Thyroid gland (tissue), 4 donors: ENCODE results near the gene COL6A2. TPM values are rescaled to one million over a fixed set of nuclear protein-coding genes. Genes with fewer than 3 reads are reported as not detected.

Experiments
- DNase-seq, 2 donors: peaks; one replicate each; pipeline ENCODE4 v3.0.0-alpha.2; 2019
- H3K27ac ChIP-seq, 3 donors: fragments of 200-600 bp; sonication (generic); 1 replicate in 2 of 3; 2 replicates in 1 of 3; pipeline ENCODE4 v1.5.1; 2016 to 2019; ENCODE audit warnings: mild to moderate bottlenecking in 1 of 3, moderate library complexity in 1 of 3
- H3K27me3 ChIP-seq: fragments of 200-600 bp; sonication (generic); one replicate; pipeline ENCODE4 v1.5.1; 2019
- H3K36me3 ChIP-seq, 2 donors: fragments of 200-600 bp; sonication (generic); one replicate each; pipeline ENCODE4 v1.5.1; 2016 to 2019
- H3K4me1 ChIP-seq, 2 donors: fragments of 200-600 bp; sonication (generic); one replicate each; pipeline ENCODE4 v1.5.1; 2017 to 2019
- H3K4me3 ChIP-seq, 3 donors: fragments of 200-600 bp; sonication (generic); replicated peaks in 1 of 3; 1 replicate in 2 of 3; 2 replicates in 1 of 3; pipeline ENCODE4 v1.5.1; 2016; ENCODE audit warnings: mild to moderate bottlenecking in 1 of 3
- H3K9me3 ChIP-seq: fragments of 200-600 bp; sonication (generic); one replicate; pipeline ENCODE4 v1.5.1; 2017
- CTCF ChIP-seq, 6 experiments: fragments of 200-600 bp in 3 of 6; fragments of 450-650 bp in 3 of 6; sonication (generic) in 3 of 6; IDR thresholded peaks; one replicate each; pipeline ENCODE4 v1.5.1; 2016 to 2019; ENCODE audit warnings: antibody characterized with exemption in 6 of 6, mild to moderate bottlenecking in 2 of 6, inconsistent platforms in 1 of 6, moderate library complexity in 1 of 6
- POLR2A ChIP-seq, 2 donors: fragments of 450-650 bp; IDR thresholded peaks; one replicate each; pipeline ENCODE4 v1.6.1; 2017; ENCODE audit warnings: antibody characterized with exemption in 2 of 2, mild to moderate bottlenecking in 2 of 2, moderate library complexity in 1 of 2
- WGBS, 2 donors: methylation state at CpG; one replicate each; pipeline ENCODE4 v1.1.5; 2017; 5-methylcytosine and 5-hydroxymethylcytosine counted together
- intact Hi-C: fragments of 100-400 bp; cut with DNase I; formaldehyde crosslinking; loops from one replicate; pipeline ENCODE4 v1.15.1; 2023
- total RNA-seq, 4 donors: library from RNA; depleted of rRNA; stranded (reverse); fragments of >200 nt; gene quantifications; one replicate each; pipeline ENCODE4 v1.2.3, GENCODE V29; 2016

The COL6A2 gene
- total RNA-seq, 4 donors from 2014 or later = 79.4 to 191 (median 172) TPM

- no peaks in the 10 kb centered on the region for H3K9me3 ChIP-seq
- H3K27ac ChIP-seq = no peak overlapping the region
- H3K4me3 ChIP-seq = no peak overlapping the region
- TF ChIP-seq CTCF (IDR thresholded peaks at IDR 0.05) = no peak
- TF ChIP-seq POLR2A (IDR thresholded peaks at IDR 0.05) = no peak
- intact Hi-C loops = no loop called here
- DNase-seq = no peak
- H3K27me3 ChIP-seq = no peaks in the 10 kb centered on the region
- no peaks in the 10 kb centered on the region for H3K36me3 ChIP-seq
- no peaks in the 10 kb centered on the region for H3K4me1 ChIP-seq
- 37 to 46% methylated on average over 3 of the region's 4 CpGs for WGBS, 2 donors
These were observed 46.7 kb downstream of the COL6A2 start for GRCh38 chr21:46144464-46145070.

- H3K9me3 ChIP-seq = no peaks in the 10 kb centered on the region
- intact Hi-C loops = no loop called here
- H3K36me3 ChIP-seq = no peaks in the 10 kb centered on the region
- WGBS, 2 donors = 91 to 94% methylated on average over 13 to 34 of the region's 51 CpGs
- H3K27ac ChIP-seq = no peak overlapping the region
- no peak for TF ChIP-seq POLR2A (IDR thresholded peaks at IDR 0.05)
- TF ChIP-seq CTCF (IDR thresholded peaks at IDR 0.05) = no peak
- no peaks in the 10 kb centered on the region for H3K27me3 ChIP-seq
- no peaks in the 10 kb centered on the region for H3K4me1 ChIP-seq
- DNase-seq = no peak
- no peak overlapping the region for H3K4me3 ChIP-seq
These were observed 47.4 kb downstream of the COL6A2 start for GRCh38 chr21:46145159-46145839.

- no peak for DNase-seq
- H3K4me1 ChIP-seq = no peaks in the 10 kb centered on the region
- intact Hi-C loops = no loop called here
- H3K9me3 ChIP-seq = no peaks in the 10 kb centered on the region
- H3K4me3 ChIP-seq = no peak overlapping the region
- WGBS, 2 donors = 87 to 92% methylated on average over 15 to 29 of the region's 60 CpGs
- H3K27me3 ChIP-seq = no peaks in the 10 kb centered on the region
- H3K36me3 ChIP-seq = no peaks in the 10 kb centered on the region
- TF ChIP-seq CTCF (IDR thresholded peaks at IDR 0.05) (no peak), POLR2A (IDR thresholded peaks at IDR 0.05) (no peak)
- no peak overlapping the region for H3K27ac ChIP-seq
These were observed 48.2 kb downstream of the COL6A2 start for GRCh38 chr21:46145840-46146691.

GRCh38 chr21:46146856-46147255 lies 48.9 kb downstream of the COL6A2 start:
- TF ChIP-seq CTCF (IDR thresholded peaks at IDR 0.05) = no peak
- TF ChIP-seq POLR2A (IDR thresholded peaks at IDR 0.05) = no peak
- intact Hi-C loops = no loop called here
- no peaks in the 10 kb centered on the region for H3K4me1 ChIP-seq
- WGBS, 2 donors = 69 to 80% methylated on average over 13 to 14 of the region's 14 CpGs
- no peaks in the 10 kb centered on the region for H3K27me3 ChIP-seq
- H3K9me3 ChIP-seq = no peaks in the 10 kb centered on the region
- no peak overlapping the region for H3K27ac ChIP-seq
- H3K36me3 ChIP-seq = no peaks in the 10 kb centered on the region
- no peak overlapping the region for H3K4me3 ChIP-seq
- no peak for DNase-seq
